Hematopoietic multipotent progenitor cell treated with erythropoietin and hydrocortisone succinate and interleukin-3 and kit ligand, for 6 days (in vitro differentiated cells): Measurements from ENCODE around the gene GSTO2.
"Not testable (repeated sequence)": the region's sequence is repeated elsewhere in the genome, so short reads cannot be mapped to it uniquely, and the experiment has no call there.

Experiments
- DNase-seq: peaks from one replicate; pipeline ENCODE4 v3.0.0-alpha.2; 2015

GSTO2 gene

GRCh38 chr10:104268713-104269645 lies at the start of gene GSTO2:
Gene GSTO2, plus strand, starts transcription at chr10:104269184. Its CDS starts 5,732 bp downstream, at chr10:104274916.
- DNase-seq, result peak; percentile 99

- DNase-seq, result no peak
Observed at GRCh38 chr10:104220522-104220921, 48.5 kb upstream of the GSTO2 start.

- no peak for DNase-seq
Observed at GRCh38 chr10:104223304-104223703, 45.7 kb upstream of the GSTO2 start.

- DNase-seq, result no peak
Observed at GRCh38 chr10:104230490-104230889, 38.5 kb upstream of the GSTO2 start.

GRCh38 chr10:104231784-104232612 lies 37.0 kb upstream of the GSTO2 start, which contains the start of gene CFAP43:
Gene CFAP43, minus strand, starts transcription at chr10:104232364. Its CDS starts 118 bp downstream, at chr10:104232246.
- peak; percentile 98 for DNase-seq

GRCh38 chr10:104232613-104233102 lies 36.3 kb upstream of the GSTO2 start:
- no peak for DNase-seq

- DNase-seq, result peak; percentile 38
Observed at GRCh38 chr10:104233817-104234216, 35.2 kb upstream of the GSTO2 start.

- DNase-seq, result no peak
Observed at GRCh38 chr10:104234934-104235333, 34.0 kb upstream of the GSTO2 start.

- DNase-seq, result no peak
Observed at GRCh38 chr10:104235801-104236200, 33.2 kb upstream of the GSTO2 start.

GRCh38 chr10:104240078-104240477 lies 28.9 kb upstream of the GSTO2 start:
- DNase-seq, result peak; percentile 24

- no peak for DNase-seq
Observed at GRCh38 chr10:104242545-104242944, 26.4 kb upstream of the GSTO2 start.

- DNase-seq, result not testable (repeated sequence)
Observed at GRCh38 chr10:104243009-104243408, 26.0 kb upstream of the GSTO2 start.

GRCh38 chr10:104243512-104243911 lies 25.5 kb upstream of the GSTO2 start:
- no peak for DNase-seq

- no peak for DNase-seq
Observed at GRCh38 chr10:104245066-104245632, 23.8 kb upstream of the GSTO2 start.

- peak; percentile 98 for DNase-seq
Observed at GRCh38 chr10:104246976-104247375, 22.0 kb upstream of the GSTO2 start.

GRCh38 chr10:104247513-104248146 lies 21.4 kb upstream of the GSTO2 start:
- peak; percentile 81 for DNase-seq

GRCh38 chr10:104248931-104249330 lies 20.1 kb upstream of the GSTO2 start:
- not testable (repeated sequence) for DNase-seq

- DNase-seq, result peak; percentile 21
Observed at GRCh38 chr10:104250371-104250770, 18.6 kb upstream of the GSTO2 start.

GRCh38 chr10:104251443-104251842 lies 17.5 kb upstream of the GSTO2 start:
- no peak for DNase-seq

GRCh38 chr10:104252368-104252767 lies 16.6 kb upstream of the GSTO2 start:
- peak; percentile 62 for DNase-seq

GRCh38 chr10:104253106-104253505 lies 15.9 kb upstream of the GSTO2 start:
- DNase-seq, result peak; percentile 92
